ENCODE measurements around the gene ACTN4.

The ACTN4 gene

DNA sequence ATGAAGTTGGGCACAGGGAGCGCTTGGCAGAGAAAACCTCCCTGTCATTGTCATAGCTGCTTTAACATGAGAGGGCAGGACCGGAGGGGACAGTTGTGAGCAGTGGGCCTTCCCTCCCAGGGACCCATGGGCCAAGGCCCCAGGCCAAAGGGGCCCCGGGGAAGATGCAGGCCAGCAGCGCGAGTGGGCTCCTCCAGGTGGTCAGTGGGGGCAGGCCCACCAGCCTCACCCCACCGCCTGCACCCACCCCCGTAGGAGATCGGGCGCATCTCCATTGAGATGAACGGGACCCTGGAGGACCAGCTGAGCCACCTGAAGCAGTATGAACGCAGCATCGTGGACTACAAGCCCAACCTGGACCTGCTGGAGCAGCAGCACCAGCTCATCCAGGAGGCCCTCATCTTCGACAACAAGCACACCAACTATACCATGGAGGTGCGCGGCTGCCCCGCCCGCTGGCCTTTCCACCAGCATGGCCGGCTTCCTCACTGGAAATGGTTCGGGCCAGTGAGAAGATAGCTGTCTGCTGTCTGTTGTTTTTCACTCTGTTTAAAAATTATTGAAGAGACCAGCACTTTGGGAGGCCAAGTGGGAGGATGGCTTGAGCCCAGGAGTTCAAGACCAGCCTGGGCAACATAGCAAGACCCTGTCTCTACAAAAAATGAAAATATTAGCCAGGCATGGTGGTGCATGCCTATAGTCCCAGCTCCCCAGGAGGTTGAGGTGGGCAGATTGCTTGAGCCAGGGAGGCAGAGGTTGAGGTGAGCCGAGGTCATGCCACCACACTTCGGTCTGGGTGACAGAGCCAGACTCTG lies 78.2 kb downstream of the ACTN4 start:
- DNase-seq (ENCODE audit: low read depth) = no peak

DNA sequence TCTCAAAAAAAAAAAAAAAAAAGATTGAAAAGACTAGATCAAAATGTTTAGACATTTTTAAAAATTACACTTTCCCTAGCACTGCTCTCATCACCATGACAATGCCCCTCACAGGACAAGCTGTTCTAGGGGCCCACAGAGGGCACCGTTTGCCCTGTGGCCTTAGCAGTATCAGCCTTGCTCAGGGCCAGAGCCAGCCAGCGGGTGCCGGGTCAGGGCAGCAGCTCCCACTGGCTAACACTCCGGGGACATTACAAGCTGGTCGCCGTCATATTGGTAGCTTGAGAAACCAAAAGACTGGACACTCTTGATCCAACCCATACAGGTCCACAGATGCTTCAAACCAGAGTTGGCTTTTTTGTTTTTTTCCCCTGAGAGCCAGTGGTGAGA lies 78.8 kb downstream of the ACTN4 start:
- no peak for DNase-seq (ENCODE audit: low read depth)

DNA sequence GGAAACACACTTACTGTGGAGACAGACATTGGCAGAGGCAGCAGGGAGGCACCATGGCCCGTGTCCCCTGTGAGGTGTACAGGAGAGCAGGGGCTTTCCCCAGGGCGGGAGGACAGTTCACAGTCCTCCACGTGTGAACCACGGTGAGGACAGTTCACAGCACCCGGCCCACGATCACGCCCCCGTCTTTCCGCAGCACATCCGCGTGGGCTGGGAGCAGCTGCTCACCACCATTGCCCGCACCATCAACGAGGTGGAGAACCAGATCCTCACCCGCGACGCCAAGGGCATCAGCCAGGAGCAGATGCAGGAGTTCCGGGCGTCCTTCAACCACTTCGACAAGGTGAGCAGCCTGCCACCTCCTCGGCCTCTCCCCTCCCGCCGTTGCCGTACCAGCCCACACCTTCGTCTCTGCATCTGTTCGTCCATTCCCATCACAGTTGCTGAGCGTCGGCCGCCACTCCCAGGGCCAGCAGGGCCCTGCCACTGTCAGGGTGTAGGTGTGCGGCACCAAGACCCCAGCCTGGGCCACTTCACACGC lies 79.4 kb downstream of the ACTN4 start:
- no peak for DNase-seq (ENCODE audit: low read depth)

DNA sequence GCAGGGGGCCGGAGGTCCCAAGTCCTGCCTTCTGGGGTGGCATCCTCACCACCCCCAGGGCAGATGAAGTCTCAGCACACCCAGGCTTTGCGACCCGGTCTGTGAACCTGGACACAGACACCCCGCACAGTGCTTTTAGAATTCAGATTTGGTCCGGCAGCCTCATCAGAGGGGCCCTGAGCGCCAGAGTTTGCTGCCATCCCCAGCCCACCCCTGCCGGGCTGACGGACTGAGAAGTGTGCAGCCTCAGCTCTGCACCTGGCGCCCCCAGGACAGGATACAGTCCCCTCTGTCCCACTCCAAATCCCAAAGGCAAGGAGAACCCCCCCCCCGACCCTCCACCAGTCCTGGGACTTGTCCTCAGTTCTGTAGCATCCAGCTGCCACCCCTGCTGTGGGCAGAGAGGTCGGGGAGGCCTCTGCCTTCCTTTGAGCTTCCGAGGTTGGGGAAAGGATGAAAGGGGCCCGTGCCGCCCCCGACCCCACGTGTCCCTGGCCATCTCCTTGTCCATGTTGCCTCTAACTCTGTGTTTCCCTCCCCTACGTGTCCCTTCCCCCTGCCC lies 79.9 kb downstream of the ACTN4 start:
- DNase-seq (ENCODE audit: low read depth) = no peak

- DNase-seq (ENCODE audit: low read depth) = no peak
Measured at GRCh38 chr19:38727868-38728660, 80.6 kb downstream of the ACTN4 start.

GRCh38 chr19:38728752-38729541 lies 81.5 kb downstream of the ACTN4 start:
- no peak for DNase-seq (ENCODE audit: low read depth)

GRCh38 chr19:38729653-38730469 lies 82.4 kb downstream of the ACTN4 start:
- DNase-seq (ENCODE audit: low read depth) = peak; percentile 41

- no peak for DNase-seq (ENCODE audit: low read depth)
Measured at GRCh38 chr19:38730470-38730730, 83.0 kb downstream of the ACTN4 start.

GRCh38 chr19:38730731-38731589 lies 83.5 kb downstream of the ACTN4 start:
- DNase-seq (ENCODE audit: low read depth) = no peak

DNA sequence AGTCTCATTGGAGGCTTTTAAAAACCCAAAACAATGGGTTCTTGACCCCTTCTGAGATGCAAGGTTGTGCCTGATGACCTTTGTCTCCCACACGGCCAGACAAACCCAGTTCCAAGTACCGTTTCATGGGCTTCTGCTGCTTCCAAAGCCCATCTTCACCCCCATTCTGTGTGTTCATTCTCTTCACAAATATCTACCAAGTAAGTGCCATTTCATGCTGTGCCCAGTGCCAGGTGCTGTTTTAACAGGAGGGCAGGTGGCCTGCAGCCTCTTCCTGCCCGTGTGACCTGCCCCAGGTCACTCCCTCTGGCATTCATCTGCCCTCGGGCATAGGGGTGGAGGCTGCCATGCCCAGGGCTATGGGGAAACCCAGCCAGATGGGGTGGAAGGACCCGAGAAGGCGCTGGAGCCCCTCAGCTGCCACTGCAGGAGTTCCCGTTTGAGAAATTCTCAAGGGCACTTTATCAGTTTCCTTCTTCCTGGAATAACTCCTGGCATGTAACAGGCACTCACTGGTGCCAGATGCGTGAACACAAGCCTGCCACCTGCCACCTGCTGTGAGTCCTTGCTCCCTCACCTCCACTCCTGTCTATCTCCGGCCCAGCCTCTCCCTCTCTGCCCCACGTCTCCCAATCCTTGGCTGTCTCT lies 84.3 kb downstream of the ACTN4 start:
- DNase-seq (ENCODE audit: low read depth) = no peak

DNA sequence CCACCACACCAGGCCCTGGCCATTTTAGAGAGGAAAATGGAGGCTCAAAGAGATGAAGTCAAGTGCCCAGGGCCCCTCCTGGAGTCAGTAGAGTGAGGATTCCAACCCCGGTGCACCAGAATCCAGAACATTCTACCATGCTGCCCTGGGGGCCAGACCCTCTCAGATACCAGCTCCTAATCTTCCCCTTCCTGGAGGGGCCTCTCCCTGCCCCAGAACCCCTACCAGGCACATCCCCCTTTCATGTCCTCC lies 85.7 kb downstream of the ACTN4 start:
- DNase-seq (ENCODE audit: low read depth) = no peak

DNA sequence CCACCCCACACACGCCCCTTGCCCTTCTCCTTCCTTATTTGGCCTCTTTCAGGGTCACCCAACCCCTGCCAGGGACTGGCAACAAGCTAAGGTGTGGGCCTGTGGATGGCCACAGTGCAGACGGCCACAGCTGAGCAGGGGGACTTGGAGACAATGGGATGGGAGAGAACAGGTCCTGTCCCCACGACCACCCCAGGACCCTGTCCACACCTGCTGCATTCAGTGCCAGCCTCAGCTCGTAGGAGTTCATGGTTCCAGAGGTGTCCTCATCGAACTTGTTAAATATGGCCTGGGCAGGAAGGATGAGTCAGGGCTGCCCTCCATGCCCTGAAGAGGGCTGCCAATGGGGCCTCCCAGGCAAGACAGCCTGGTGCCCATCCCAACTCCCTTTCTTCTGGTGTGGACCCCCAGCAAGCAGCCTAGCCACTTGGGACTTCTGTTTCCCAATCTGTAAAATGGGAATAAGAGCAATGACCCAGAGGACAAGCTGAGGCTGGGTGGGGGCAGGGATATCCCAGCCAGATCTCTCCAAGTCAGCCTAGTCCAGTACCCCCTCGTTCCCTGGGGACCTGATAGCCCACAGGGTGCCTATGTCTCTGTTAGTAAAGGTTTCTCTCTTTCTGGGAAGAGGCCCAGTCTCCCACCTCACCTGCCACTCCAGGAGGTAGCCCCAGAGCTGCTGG lies 86.2 kb downstream of the ACTN4 start:
- DNase-seq (ENCODE audit: low read depth) = no peak

GRCh38 chr19:38734176-38734425 lies 86.7 kb downstream of the ACTN4 start:
- DNase-seq (ENCODE audit: low read depth) = no peak

DNA sequence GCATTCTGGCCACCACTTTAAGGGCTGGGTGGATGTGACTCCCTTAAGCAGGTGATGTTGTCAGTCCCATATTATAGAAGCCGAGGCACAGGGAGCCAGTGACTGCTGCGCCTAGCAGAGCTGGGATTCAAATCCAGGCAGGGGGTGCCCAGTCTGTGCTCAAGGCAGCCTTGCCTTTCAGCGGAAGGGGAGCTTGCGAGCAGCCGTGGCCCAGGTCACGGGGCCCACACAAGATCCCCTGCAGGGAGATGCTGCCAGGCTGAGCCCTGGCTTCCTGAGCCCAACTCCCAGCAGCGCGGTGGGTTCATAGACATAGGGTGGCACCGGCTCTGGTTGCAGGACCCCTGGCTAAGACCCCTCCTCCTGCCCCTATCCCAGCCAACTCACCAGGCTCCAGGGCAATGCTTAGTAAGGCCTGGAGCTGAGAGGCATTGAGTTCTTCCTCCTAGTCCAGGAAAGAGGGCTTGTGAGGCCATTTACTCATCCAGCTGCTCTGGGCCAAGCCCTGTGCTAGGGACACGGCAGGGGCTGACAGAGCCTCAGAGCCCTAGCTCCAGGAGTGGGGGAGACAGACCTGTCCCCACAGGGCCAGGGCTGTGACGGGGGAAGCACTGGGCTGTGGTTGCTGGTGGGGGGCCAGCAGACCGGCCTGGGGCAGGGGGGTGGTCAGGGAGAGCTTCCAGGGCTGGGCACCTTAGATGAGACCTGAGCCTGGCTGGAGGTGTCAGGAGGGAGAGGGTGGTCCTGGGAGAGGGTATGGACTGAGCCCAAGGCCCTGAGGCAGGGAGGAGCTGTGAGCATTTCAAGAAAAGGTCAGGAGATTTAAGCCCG lies 87.2 kb downstream of the ACTN4 start:
- no peak for DNase-seq (ENCODE audit: low read depth)

DNA sequence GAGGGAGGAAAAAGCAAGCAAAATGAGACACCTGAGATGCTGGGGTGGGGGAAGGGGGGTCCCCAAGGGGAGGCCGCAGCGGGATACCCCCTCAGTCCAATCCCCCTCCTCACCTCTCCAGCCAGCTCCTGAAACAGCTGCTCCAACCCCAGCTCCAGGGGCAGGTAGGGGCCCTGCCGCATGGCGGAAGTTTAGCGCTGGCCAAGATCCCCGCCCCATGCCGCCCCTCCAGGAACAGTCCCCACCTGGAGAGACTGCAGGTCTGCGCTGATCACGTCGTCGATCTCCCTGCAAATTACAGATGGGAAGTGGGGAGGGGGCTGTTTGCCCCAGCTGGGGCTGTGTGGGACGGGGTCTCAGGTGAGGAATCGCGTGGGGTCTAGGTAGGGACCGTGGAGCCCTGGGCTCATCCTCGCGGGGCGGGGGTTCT lies 87.8 kb downstream of the ACTN4 start:
- DNase-seq (ENCODE audit: low read depth) = no peak

DNA sequence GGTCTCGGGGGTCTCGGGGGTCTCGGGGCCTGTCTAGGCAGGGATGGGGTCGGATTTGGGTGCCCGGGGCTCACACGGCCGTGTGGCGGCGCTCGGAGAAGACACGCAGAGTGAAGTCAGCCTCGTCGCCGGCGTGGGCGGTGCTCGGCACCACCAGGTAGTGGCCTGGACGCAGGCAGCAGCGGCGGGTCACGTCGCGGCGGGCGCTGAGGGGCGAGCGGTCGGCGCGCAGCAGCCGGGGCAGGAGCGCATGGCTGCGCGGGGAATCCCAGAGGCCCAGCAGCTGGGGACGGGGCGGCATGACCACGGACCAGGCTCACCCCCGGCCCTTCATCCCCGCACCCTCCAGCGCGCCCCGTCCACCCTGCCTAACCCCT lies 88.6 kb downstream of the ACTN4 start:
- no peak for DNase-seq (ENCODE audit: low read depth)

DNA sequence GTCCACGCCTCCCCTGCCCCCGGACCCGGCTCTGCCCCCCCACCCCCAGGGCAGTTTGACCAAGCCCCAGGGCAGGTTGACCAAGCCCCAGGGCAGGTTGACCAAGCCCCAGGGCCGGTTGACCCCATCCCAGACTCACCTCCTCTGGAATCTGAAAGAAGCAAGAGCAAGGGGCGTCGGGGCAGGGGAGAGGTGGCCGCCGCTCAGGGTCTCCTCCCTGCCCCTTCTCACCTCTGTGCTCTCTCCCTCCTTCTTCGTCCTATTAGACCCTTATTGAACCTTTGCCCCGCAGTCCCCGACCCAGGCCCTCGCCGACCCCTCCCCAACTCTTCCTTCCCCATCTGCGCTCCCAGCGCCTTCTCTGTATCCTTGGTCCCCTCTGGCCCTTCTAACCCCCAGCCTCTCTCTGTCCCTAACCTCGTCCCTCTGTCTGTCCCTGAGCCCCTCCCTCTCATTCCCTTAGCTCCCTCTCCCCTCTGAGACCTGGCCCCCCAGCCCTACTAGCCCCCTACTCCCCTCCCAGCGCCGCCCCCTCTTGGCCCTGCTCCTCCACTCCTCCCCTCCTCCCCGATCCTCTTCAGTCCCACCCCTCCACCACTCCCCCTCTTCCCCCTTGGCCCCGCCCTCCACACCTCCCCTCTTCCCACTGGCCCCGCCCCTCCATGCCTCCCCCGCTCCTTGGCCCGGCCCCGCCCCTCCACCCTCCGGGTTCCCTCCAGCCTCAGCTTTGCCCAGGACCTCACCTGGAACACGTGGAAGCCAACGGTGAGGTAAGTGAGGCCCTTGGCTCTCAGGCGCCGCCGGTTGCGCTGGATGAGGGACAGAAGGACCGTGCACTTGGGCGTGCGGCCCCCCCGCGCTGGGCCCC lies 89.2 kb downstream of the ACTN4 start:
- no peak for DNase-seq (ENCODE audit: low read depth)

DNA sequence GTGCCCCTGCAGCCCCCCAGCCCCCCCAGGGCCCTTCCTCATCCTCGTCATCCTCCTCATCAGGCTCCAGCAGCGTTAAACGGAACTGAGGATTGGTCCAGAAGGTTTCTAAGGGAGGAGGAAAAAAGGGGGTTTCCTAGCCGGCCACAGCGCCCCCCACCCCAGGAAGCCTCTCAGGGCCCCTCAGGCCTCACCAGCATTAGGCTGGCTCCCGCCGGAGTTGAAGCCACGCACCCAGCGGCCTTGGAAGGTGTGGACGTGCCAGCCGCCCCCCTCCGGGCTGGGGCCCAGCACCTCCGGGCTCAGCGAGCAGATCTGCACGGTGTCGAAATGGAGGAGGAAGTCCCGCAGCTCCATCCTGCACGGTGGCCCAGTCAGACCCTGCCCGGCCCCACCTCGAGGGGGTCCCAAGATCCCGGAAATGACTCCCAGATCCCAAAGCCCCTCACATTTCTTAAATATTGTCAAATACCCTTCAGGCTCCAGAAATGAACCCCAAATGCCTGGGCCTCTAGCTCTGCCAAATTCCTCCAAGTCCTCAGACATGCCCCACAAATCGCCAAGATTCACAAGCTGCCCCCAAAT lies 89.9 kb downstream of the ACTN4 start:
- DNase-seq (ENCODE audit: low read depth) = no peak

Data from fibroblast of gingiva (primary cell).